Mesendoderm (in vitro differentiated cells): ENCODE results near the gene SLC6A12.

Experiments
- DNase-seq: peaks from one replicate; pipeline ENCODE4 v3.0.0; 2013
- H2AK5ac ChIP-seq: 2 replicates; pipeline ENCODE4 v1.6.1; 2013; ENCODE audit warnings: low read length, inconsistent platforms
- H2BK120ac ChIP-seq: 2 replicates; pipeline ENCODE4 v1.6.1; 2013; ENCODE audit warnings: low read depth, mild to moderate bottlenecking, low read length, moderate library complexity, mixed read lengths
- H2BK15ac ChIP-seq: replicated peaks from 2 replicates; pipeline ENCODE4 v1.6.1; 2013; ENCODE audit warnings: low read depth, mild to moderate bottlenecking, moderate library complexity
- H2BK5ac ChIP-seq: 2 replicates; pipeline ENCODE4 v1.6.1; 2013; ENCODE audit warnings: low read length, inconsistent platforms
- H3K18ac ChIP-seq: 2 replicates; pipeline ENCODE4 v1.6.1; 2013; ENCODE audit warnings: mild to moderate bottlenecking, low read length, mixed read lengths
- H3K23ac ChIP-seq: one replicate; pipeline ENCODE4 v1.6.1; 2013; ENCODE audit warnings: low read length
- H3K27ac ChIP-seq: 2 replicates; pipeline ENCODE4 v1.5.1; 2013; ENCODE audit warnings: low read depth, mild to moderate bottlenecking, inconsistent platforms, low read length, moderate library complexity
- H3K27me3 ChIP-seq: 2 replicates; pipeline ENCODE4 v1.6.1; 2013; ENCODE audit warnings: low read length, control low read depth, mild to moderate bottlenecking, inconsistent platforms; ENCODE audit not compliant: insufficient read depth, poor library complexity
- H3K36me3 ChIP-seq: 2 replicates; pipeline ENCODE4 v1.6.1; 2013; ENCODE audit warnings: low read length, inconsistent platforms; ENCODE audit not compliant: control insufficient read depth, insufficient read depth
- H3K4ac ChIP-seq: one replicate; pipeline ENCODE4 v1.6.1; 2013; ENCODE audit warnings: low read depth, mild to moderate bottlenecking, low read length, moderate library complexity
- H3K4me1 ChIP-seq: 2 replicates; pipeline ENCODE4 v1.6.1; 2013; ENCODE audit warnings: low read depth, low read length, inconsistent platforms; ENCODE audit not compliant: control insufficient read depth
- H3K4me2 ChIP-seq: 2 replicates; pipeline ENCODE4 v1.6.1; 2013; ENCODE audit warnings: low read length
- H3K4me3 ChIP-seq: 2 replicates; pipeline ENCODE4 v1.5.1; 2013; ENCODE audit warnings: mild to moderate bottlenecking, low read length
- H3K56ac ChIP-seq: one replicate; pipeline ENCODE4 v1.6.1; 2013; ENCODE audit warnings: low read length
- H3K79me1 ChIP-seq: 2 replicates; pipeline ENCODE4 v1.6.1; 2013; ENCODE audit warnings: low read length, inconsistent platforms
- H3K79me2 ChIP-seq: 2 replicates; pipeline ENCODE4 v1.6.1; 2013; ENCODE audit warnings: mild to moderate bottlenecking, low read length; ENCODE audit not compliant: control insufficient read depth, insufficient read depth
- H3K9ac ChIP-seq: 2 replicates; pipeline ENCODE4 v1.6.1; 2013; ENCODE audit warnings: low read length, inconsistent platforms
- H4K5ac ChIP-seq: one replicate; pipeline ENCODE4 v1.6.1; 2013; ENCODE audit warnings: low read length
- H4K8ac ChIP-seq: one replicate; pipeline ENCODE4 v1.6.1; 2013; ENCODE audit warnings: low read depth, mild to moderate bottlenecking, control low read depth, low read length, moderate library complexity
- WGBS: extraction: QIAGEN DNeasy Blood & Tissue Kit; methylation state at CpG from one replicate; pipeline ENCODE4 v1.1.7; 2013; ENCODE audit warnings: low lambda C conversion rate, missing lambda C conversion rate; ENCODE audit not compliant: insufficient coverage; ENCODE audit errors: extremely low coverage; 5-methylcytosine and 5-hydroxymethylcytosine counted together

The SLC6A12 gene

GRCh38 chr12:177980-178828, 35.8 kb downstream of the SLC6A12 start:
- Histone ChIP-seq H3K4me2 (no peak overlapping the region), H3K4me3 (no peak overlapping the region), H3K4me1 (no peaks in the 10 kb centered on the region), H3K18ac (no peak overlapping the region), H3K27me3 (no peaks in the 10 kb centered on the region), H3K36me3 (no peaks in the 10 kb centered on the region), H2BK15ac (no peak overlapping the region), H3K9ac (no peak overlapping the region), H2AK5ac (no peak overlapping the region), H3K27ac (no peak overlapping the region), H3K23ac (no peak overlapping the region), H2BK5ac (no peak overlapping the region), H3K79me2 (no peaks in the 10 kb centered on the region), H3K4ac (no peak overlapping the region), H4K5ac (no peak overlapping the region), H3K79me1 (no peaks in the 10 kb centered on the region), H3K56ac (no peak overlapping the region), H4K8ac (no peak overlapping the region), H2BK120ac (no peak overlapping the region)
- WGBS: no CpG with 5 or more reads among the region's 20 CpGs
- DNase-seq: no peak

- H3K27me3 ChIP-seq: no peaks in the 10 kb centered on the region
- no peak overlapping the region for H2BK5ac ChIP-seq
- no peaks in the 10 kb centered on the region for H3K79me1 ChIP-seq
- no peak overlapping the region for H4K5ac ChIP-seq
- H3K4ac ChIP-seq: no peak overlapping the region
- no peak overlapping the region for H3K27ac ChIP-seq
- no peak overlapping the region for H2BK15ac ChIP-seq
- H3K4me3 ChIP-seq: no peak overlapping the region
- WGBS: no CpG with 5 or more reads among the region's 11 CpGs
- H3K4me2 ChIP-seq: no peak overlapping the region
- no peak overlapping the region for H3K18ac ChIP-seq
- H3K56ac ChIP-seq: peak overlapping the region; percentile 54
- no peaks in the 10 kb centered on the region for H3K4me1 ChIP-seq
- no peak overlapping the region for H3K23ac ChIP-seq
- H4K8ac ChIP-seq: no peak overlapping the region
- no peaks in the 10 kb centered on the region for H3K79me2 ChIP-seq
- no peak overlapping the region for H2AK5ac ChIP-seq
- H3K36me3 ChIP-seq: no peaks in the 10 kb centered on the region
- no peak overlapping the region for H3K9ac ChIP-seq
- no peak overlapping the region for H2BK120ac ChIP-seq
- no peak for DNase-seq
Measured at GRCh38 chr12:177336-177979, 36.5 kb downstream of the SLC6A12 start.

GRCh38 chr12:176321-177181, 37.4 kb downstream of the SLC6A12 start:
- peak overlapping the region; percentile 53 for H3K56ac ChIP-seq
- no peak overlapping the region for H2BK120ac ChIP-seq
- H3K79me2 ChIP-seq: no peaks in the 10 kb centered on the region
- H2BK5ac ChIP-seq: no peak overlapping the region
- H3K23ac ChIP-seq: no peak overlapping the region
- no peak overlapping the region for H3K4me3 ChIP-seq
- peak overlapping the region; percentile 30 for H3K9ac ChIP-seq
- H3K27me3 ChIP-seq: no peaks in the 10 kb centered on the region
- no peak overlapping the region for H3K4ac ChIP-seq
- no peak overlapping the region for H3K27ac ChIP-seq
- no peak overlapping the region for H2BK15ac ChIP-seq
- no peak overlapping the region for H4K5ac ChIP-seq
- no CpG with 5 or more reads among the region's 16 CpGs for WGBS
- H3K4me2 ChIP-seq: no peak overlapping the region
- H3K36me3 ChIP-seq: no peaks in the 10 kb centered on the region
- no peak overlapping the region for H3K18ac ChIP-seq
- DNase-seq: peak; percentile 29
- H3K79me1 ChIP-seq: no peaks in the 10 kb centered on the region
- no peak overlapping the region for H4K8ac ChIP-seq
- no peak overlapping the region for H2AK5ac ChIP-seq
- no peaks in the 10 kb centered on the region for H3K4me1 ChIP-seq

GRCh38 chr12:175759-176158, 38.2 kb downstream of the SLC6A12 start:
- no peak overlapping the region for H3K4ac ChIP-seq
- H3K36me3 ChIP-seq: no peaks in the 10 kb centered on the region
- H2BK120ac ChIP-seq: no peak overlapping the region
- no peak overlapping the region for H2AK5ac ChIP-seq
- no peak overlapping the region for H3K23ac ChIP-seq
- H2BK5ac ChIP-seq: no peak overlapping the region
- no peak overlapping the region for H3K18ac ChIP-seq
- H4K5ac ChIP-seq: no peak overlapping the region
- no peaks in the 10 kb centered on the region for H3K4me1 ChIP-seq
- H2BK15ac ChIP-seq: no peak overlapping the region
- H3K4me3 ChIP-seq: no peak overlapping the region
- no peak overlapping the region for H3K27ac ChIP-seq
- no peak for DNase-seq
- no peaks in the 10 kb centered on the region for H3K79me1 ChIP-seq
- H3K4me2 ChIP-seq: no peak overlapping the region
- H3K9ac ChIP-seq: no peak overlapping the region
- H3K79me2 ChIP-seq: no peaks in the 10 kb centered on the region
- H3K56ac ChIP-seq: no peak overlapping the region
- no peak overlapping the region for H4K8ac ChIP-seq
- WGBS: no CpG with 5 or more reads among the region's 16 CpGs
- no peaks in the 10 kb centered on the region for H3K27me3 ChIP-seq

GRCh38 chr12:175250-175649, 38.7 kb downstream of the SLC6A12 start:
- no peaks in the 10 kb centered on the region for H3K79me1 ChIP-seq
- H3K23ac ChIP-seq: no peak overlapping the region
- no peak overlapping the region for H2BK120ac ChIP-seq
- no peak overlapping the region for H3K56ac ChIP-seq
- H2BK5ac ChIP-seq: no peak overlapping the region
- H3K4me3 ChIP-seq: no peak overlapping the region
- H2AK5ac ChIP-seq: no peak overlapping the region
- no peak overlapping the region for H4K5ac ChIP-seq
- no peak overlapping the region for H3K27ac ChIP-seq
- H3K9ac ChIP-seq: no peak overlapping the region
- H3K4me2 ChIP-seq: no peak overlapping the region
- H3K79me2 ChIP-seq: no peaks in the 10 kb centered on the region
- H2BK15ac ChIP-seq: no peak overlapping the region
- H3K18ac ChIP-seq: no peak overlapping the region
- no peaks in the 10 kb centered on the region for H3K27me3 ChIP-seq
- no peak overlapping the region for H4K8ac ChIP-seq
- WGBS: no CpG with 5 or more reads among the region's 10 CpGs
- no peaks in the 10 kb centered on the region for H3K36me3 ChIP-seq
- no peaks in the 10 kb centered on the region for H3K4me1 ChIP-seq
- H3K4ac ChIP-seq: no peak overlapping the region
- no peak for DNase-seq
